Suprapubic skin (tissue), 4 donors: ENCODE results near the gene OR10Z1. TPM values are rescaled to one million over a fixed set of nuclear protein-coding genes. Genes with fewer than 3 reads are reported as not detected.

Source experiments
- DNase-seq, 2 donors: peaks; one replicate each; pipeline ENCODE4 v3.0.0-alpha.2; 2019; ENCODE audit warnings: low spot score in 2 of 2
- H3K27ac ChIP-seq: fragments of 200-600 bp; sonication (generic); one replicate; pipeline ENCODE4 v1.5.1; 2019
- H3K27me3 ChIP-seq: fragments of 200-600 bp; sonication (generic); one replicate; pipeline ENCODE4 v1.5.1; 2019
- H3K36me3 ChIP-seq: fragments of 200-600 bp; sonication (generic); one replicate; pipeline ENCODE4 v1.5.1; 2019
- H3K4me1 ChIP-seq: fragments of 200-600 bp; sonication (generic); one replicate; pipeline ENCODE4 v1.5.1; 2019
- H3K4me3 ChIP-seq: fragments of 200-600 bp; sonication (generic); one replicate; pipeline ENCODE4 v1.5.1; 2019; ENCODE audit warnings: mild to moderate bottlenecking
- H3K9me3 ChIP-seq: fragments of 200-600 bp; sonication (generic); one replicate; pipeline ENCODE4 v1.5.1; 2019
- EP300 ChIP-seq: sonication (generic); formaldehyde crosslinking; IDR thresholded peaks from one replicate; pipeline ENCODE4 v1.6.1; 2017; ENCODE audit warnings: antibody characterized with exemption
- POLR2A ChIP-seq, 2 donors: fragments of 450-650 bp; IDR thresholded peaks; one replicate each; pipeline ENCODE4 v1.6.1; 2017; ENCODE audit warnings: antibody characterized with exemption in 2 of 2, mild to moderate bottlenecking in 2 of 2, moderate library complexity in 2 of 2
- POLR2AphosphoS5 ChIP-seq, 3 donors: sonication (generic); formaldehyde crosslinking; IDR thresholded peaks; one replicate each; pipeline ENCODE4 v1.6.1; 2017; ENCODE audit warnings: antibody characterized with exemption in 3 of 3
- WGBS: methylation state at CpG from one replicate; pipeline ENCODE4 v1.1.5; 2018; 5-methylcytosine and 5-hydroxymethylcytosine counted together
- total RNA-seq, 4 donors: library from RNA; depleted of rRNA; stranded (reverse); fragments of >200 nt; gene quantifications; one replicate each; pipeline ENCODE4 v1.1.0, GENCODE V29; 2016
- TF ChIP-seq, protein P1 (sequence below), 2 donors: fragments of 200-600 bp in 1 of 2; fragments of 450-650 bp in 1 of 2; sonication (generic) in 1 of 2; IDR thresholded peaks; one replicate each; pipeline ENCODE4 v1.5.1; 2016 to 2019; ENCODE audit warnings: antibody characterized with exemption in 2 of 2, mild to moderate bottlenecking in 1 of 2, moderate library complexity in 1 of 2

Gene OR10Z1
- total RNA-seq, 4 donors from 2014 or later, result not detected

DNA sequence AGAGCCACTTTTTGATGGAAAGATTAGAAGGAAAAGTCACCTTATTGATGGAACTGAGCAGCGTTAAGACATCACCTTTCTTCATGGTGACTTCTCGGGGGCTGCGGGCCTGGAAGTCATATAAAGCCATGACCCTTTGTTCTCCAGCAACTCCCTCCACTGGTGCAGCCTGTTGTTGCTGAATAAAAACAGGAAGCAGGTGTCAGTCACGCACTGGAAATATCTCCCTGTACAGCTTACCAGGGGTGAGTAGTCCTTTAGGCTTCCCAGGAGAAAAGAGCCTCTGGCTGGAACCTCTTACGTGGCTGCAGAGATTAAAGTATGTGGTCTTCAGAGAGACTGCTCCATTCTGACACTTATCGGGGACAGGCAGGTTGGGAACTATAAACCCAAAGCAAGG is 49.5 kb downstream of the OR10Z1 start:
- WGBS, result 52% methylated on average over 6 of the region's 6 CpGs
- TF ChIP-seq EP300 (no peak), POLR2A (IDR thresholded peaks at IDR 0.05) (no peak), POLR2AphosphoS5 (IDR thresholded peaks at IDR 0.05) (no peak)
- TF ChIP-seq, protein P1, sequence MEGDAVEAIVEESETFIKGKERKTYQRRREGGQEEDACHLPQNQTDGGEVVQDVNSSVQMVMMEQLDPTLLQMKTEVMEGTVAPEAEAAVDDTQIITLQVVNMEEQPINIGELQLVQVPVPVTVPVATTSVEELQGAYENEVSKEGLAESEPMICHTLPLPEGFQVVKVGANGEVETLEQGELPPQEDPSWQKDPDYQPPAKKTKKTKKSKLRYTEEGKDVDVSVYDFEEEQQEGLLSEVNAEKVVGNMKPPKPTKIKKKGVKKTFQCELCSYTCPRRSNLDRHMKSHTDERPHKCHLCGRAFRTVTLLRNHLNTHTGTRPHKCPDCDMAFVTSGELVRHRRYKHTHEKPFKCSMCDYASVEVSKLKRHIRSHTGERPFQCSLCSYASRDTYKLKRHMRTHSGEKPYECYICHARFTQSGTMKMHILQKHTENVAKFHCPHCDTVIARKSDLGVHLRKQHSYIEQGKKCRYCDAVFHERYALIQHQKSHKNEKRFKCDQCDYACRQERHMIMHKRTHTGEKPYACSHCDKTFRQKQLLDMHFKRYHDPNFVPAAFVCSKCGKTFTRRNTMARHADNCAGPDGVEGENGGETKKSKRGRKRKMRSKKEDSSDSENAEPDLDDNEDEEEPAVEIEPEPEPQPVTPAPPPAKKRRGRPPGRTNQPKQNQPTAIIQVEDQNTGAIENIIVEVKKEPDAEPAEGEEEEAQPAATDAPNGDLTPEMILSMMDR (IDR thresholded peaks at IDR 0.05), result no peak
- Histone ChIP-seq H3K4me3 (no peak overlapping the region), H3K4me1 (no peaks in the 10 kb centered on the region), H3K9me3 (no peaks in the 10 kb centered on the region), H3K36me3 (no peaks in the 10 kb centered on the region), H3K27ac (no peak overlapping the region), H3K27me3 (no peaks in the 10 kb centered on the region)
- DNase-seq, result no peak

Other genes starting within 250 kb of the OR10Z1 start
- not detected for gene OR10T2, start 205.8 kb upstream of the OR10Z1 start, total RNA-seq
- not detected for gene OR10K2, start 179.0 kb upstream of the OR10Z1 start, total RNA-seq
- not detected for gene OR10K1, start 143.4 kb upstream of the OR10Z1 start, total RNA-seq
- gene OR10R2, start 133.0 kb upstream of the OR10Z1 start, total RNA-seq, result not detected
- gene OR6Y1, start 50.9 kb upstream of the OR10Z1 start, total RNA-seq, result not detected
- gene OR6P1, start 34.7 kb upstream of the OR10Z1 start, total RNA-seq, result not detected
- not detected for gene OR10X1, start 25.4 kb upstream of the OR10Z1 start, total RNA-seq
- gene SPTA1, start 81.4 kb downstream of the OR10Z1 start, total RNA-seq, result under 1 TPM in 1 of 4 donors, not detected in 3; 0.24 TPM
- not detected for gene OR6K2, start 95.4 kb downstream of the OR10Z1 start, total RNA-seq
- gene OR6K3, start 115.5 kb downstream of the OR10Z1 start, total RNA-seq, result not detected
- not detected for gene OR6K6, start 149.5 kb downstream of the OR10Z1 start, total RNA-seq
- gene OR6N1, start 166.9 kb downstream of the OR10Z1 start, total RNA-seq, result not detected
- gene OR6N2, start 175.9 kb downstream of the OR10Z1 start, total RNA-seq, result not detected
- 1 to 10 TPM; 2.0 to 4.2 (median 3.6) TPM for gene MNDA, start 226.1 kb downstream of the OR10Z1 start, total RNA-seq